GM12891 (cell line): ENCODE measurements around the gene AHCYL2.

Experiments used
- PAX5 ChIP-seq: IDR thresholded peaks from 2 replicates; pipeline ENCODE4 v1.6.1; 2011; ENCODE audit warnings: low read length, moderate library complexity, mild to moderate bottlenecking; ENCODE audit not compliant: insufficient read depth, severe bottlenecking
- POLR2A ChIP-seq: IDR thresholded peaks from 2 replicates; pipeline ENCODE4 v1.6.1; 2011; ENCODE audit warnings: low read depth, low read length, control low read depth
- POLR2AphosphoS5 ChIP-seq: IDR thresholded peaks from 2 replicates; pipeline ENCODE4 v1.6.1; 2011; ENCODE audit warnings: low read depth, low read length, control low read depth
- POU2F2 ChIP-seq: IDR thresholded peaks from 2 replicates; pipeline ENCODE4 v1.6.1; 2011; ENCODE audit warnings: low read depth, mild to moderate bottlenecking, control low read depth, low read length, moderate library complexity
- SPI1 ChIP-seq: IDR thresholded peaks from 2 replicates; pipeline ENCODE4 v1.6.1; 2011; ENCODE audit warnings: low read depth, low read length, control low read depth
- TAF1 ChIP-seq: IDR thresholded peaks from 2 replicates; pipeline ENCODE4 v1.6.1; 2011; ENCODE audit warnings: low read depth, low read length, control low read depth

GRCh38 chr7:129279757-129280156 lies 54.9 kb downstream of the AHCYL2 start:
- TF ChIP-seq TAF1 (no peak), POLR2AphosphoS5 (no peak), POLR2A (no peak), SPI1 (0 out of 2 replicates have a peak, but pooled peaks have one; percentile 1), PAX5 (no peak), POU2F2 (no peak)
